ENCODE data around the gene NPHP1.
"Not testable (repeated sequence)": the region's sequence is repeated elsewhere in the genome, so short reads cannot be mapped to it uniquely, and the experiment has no call there.

Gene NPHP1

DNA sequence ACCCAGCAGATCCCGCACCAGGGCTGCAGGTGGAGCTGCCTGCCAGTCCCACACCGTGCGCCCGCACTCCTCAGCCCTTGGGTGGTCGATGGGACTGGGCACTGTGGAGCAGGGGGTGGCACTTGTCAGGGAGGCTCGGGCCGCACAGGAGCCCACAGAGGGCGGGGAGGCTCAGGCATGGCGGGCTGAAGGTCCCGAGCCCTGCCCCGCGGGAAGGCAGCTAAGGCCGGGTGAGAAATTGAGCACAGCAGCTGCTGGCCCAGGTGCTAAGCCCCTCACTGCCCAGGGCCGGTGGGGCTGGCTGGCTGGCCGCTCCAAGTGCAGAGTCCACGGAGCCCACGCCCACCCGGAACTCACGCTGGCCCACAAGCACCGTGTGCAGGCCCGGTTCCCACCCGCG, 14.6 kb downstream of the NPHP1 start:
- DNase-seq = not testable (repeated sequence)

DNA sequence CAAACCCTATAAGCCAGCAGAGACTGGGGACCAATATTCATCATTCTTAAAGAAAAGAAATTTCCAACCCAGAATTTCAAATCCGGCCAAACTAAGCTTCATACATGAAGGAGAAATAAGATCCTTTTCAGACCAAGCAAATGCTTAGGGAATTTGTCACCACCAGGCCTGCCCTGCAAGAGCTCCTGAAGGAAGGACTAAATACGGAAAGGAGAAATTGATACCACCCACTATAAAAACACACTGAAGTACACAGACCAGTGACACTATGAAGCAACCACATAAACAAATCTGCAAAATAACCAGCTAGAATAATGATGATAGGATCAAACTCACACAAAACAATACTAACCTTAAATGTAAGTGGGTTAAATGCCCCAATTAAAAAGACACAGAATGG, 22.4 kb downstream of the NPHP1 start:
- DNase-seq = no peak

DNA sequence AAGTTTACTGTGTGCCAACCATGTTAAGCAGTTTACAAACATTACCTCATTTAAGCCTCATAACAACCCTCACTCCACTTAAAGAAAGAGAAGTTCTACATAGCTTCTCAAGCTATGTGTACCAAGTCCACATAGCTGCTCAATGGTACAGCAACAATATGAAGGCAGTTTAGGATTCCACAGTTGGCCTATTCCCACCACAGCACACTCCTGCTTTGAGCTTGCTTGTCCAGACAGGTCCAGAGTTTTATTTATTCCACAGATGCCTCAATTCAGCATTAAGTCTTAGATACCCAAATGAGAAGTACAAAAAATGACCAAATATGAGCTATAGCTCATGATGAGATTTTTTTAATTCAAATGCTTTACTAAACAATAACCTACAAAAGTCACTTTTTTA, 24.8 kb downstream of the NPHP1 start:
- DNase-seq = no peak

DNA sequence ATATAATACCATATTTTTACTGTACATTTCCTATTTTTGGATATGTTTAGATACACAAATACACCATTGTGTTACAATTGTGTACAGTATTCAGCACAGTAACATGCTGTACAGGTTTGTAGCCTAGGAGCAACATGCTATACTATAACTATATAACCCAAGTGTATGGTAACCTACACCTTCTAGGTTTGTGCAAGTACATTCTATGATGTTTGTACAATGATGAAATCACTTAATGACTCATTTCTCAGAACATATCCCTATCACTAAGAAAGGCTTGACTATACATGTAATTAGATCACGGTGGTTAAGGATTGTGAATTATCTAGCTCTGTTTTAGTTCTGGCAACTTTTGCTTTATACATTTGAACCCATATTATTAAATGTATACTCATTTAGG, 31.3 kb downstream of the NPHP1 start:
- DNase-seq = peak; percentile 28

DNA sequence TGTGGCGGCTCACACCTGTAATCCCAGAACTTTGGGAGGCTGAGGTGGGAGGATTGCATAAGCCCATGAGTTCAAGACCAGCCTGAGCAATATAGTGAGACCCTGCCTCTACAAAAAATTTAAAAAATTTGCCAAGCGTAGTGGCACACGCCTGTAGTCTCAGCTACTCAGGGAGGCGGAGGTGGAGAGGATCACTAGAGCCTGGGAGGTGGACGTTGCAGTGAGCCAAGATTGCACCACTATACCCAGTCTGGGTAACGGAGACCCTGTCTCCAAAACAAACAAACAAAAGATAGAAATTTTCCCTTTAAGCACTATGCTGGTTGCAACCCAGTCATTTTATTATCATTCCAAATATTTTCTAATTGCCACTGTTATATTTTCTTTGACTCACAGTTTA, 32.3 kb downstream of the NPHP1 start:
- no peak for DNase-seq

DNA sequence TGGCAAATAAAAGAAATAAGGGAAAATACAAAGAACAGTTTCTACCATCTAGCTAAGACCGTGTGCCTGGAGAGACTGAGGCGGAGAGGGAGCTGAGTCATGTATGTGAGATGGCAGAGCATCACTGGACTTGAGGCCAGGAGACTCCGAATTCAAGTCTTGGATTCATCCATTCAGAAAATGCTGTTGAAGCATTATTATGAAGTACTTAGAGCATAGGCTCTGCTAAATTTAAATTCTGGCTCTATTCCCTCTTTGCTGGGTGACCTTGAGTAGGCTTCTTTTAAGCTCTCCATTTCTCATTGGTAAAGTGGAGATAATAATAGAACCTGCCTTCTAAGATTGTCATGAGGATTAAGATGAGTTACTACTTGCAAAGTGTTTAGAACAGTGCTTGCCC, 34.7 kb downstream of the NPHP1 start:
- DNase-seq = no peak

DNA sequence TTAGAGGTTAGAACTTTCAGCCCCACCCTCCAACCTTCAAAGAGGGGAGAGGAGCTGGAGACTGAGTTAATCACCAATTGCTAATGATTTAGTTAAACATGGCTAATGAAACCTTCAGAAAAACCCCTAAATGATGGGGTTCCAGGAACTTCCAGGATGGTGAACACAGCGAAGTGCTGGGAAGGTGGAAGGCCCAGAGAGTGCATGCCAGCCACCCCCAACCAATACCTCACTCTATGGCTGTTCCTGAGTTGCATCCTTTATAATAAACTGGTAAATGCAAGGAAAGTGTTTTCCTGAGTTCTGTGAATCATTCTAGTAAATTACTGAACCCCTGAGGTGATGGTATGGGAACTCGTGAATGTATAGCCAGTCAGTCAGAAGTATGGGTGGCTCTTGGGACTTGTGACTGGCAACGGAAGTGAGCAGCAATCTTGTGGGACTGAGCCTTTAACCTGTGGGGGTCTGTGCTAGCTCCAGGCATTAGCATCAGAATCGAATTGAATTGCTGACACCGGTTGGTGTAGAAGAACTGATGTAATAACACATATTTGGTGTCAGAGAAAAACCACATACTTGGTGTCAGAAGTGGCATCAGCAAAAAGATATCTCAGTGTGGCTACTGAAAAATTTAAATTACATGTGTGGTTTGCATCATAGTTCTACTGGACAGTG, 37.4 kb downstream of the NPHP1 start:
- no peak for DNase-seq

DNA sequence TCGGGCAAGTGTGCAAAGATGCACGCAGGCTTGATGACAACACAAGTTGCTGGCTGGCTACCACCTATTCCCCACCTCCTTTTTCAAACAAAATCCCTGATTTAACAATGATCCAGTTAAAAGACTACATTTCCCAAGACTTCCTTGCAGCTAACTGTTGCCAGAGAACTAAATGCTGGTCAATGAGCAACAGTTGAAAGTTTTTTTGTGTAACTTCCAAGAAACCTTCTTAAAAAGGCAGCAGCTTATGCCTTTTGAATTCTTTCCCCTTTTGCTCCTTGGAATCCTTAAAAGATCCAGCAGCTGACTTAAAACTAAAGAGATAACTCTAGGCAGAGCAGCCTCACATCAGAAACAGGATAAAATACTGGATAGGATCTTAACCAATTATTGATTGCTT, 38.5 kb downstream of the NPHP1 start:
- no peak for DNase-seq

DNA sequence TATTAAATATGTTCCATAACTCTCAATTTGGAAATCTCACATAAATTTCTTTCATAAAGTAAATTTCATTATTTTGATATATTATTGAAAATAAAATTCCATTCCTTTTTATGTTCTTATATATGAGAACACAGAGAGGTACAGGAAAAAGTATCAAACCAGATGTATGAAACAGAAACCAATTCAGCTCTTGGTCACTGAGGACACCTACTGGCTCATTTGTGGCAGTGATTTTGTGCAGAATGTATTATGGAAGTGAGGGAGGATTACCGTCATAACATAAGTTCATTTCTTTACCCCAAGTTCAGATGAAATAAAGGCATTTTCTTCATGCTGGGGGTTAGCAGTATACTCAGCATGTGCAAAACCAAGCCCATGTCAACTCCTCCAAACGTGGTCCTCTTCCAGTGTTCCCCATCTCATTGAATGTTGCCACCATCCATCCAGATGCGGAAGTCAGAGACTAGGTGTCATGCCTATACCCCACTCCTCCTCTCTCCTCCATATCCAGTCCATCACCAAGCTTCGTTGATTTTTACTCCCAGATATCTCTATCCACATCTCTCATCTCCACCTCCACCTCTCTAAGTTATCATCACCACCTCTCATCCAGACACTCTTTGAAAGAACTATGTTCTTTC, 47.5 kb downstream of the NPHP1 start:
- DNase-seq = peak; percentile 60

DNA sequence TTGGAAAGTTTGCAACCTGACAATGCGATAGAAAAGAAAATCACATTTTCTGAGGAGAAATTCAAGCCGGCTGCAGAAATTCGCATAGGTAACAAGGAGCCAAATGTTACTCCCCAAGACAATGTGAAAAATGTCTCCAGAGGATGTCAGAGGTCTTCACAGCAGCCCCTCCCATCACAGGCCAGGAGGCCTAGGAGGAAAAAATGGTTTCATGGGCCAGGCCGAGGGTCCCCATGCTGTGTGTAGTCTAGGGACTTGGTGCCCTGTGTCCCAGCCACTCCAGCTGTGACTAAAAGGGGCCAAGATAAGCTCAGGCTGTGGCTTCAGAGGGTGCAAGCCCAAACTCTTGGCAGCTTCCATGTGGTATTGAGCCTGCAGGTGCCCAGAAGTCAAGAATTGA, 50.0 kb downstream of the NPHP1 start:
- not testable (repeated sequence) for DNase-seq

DNA sequence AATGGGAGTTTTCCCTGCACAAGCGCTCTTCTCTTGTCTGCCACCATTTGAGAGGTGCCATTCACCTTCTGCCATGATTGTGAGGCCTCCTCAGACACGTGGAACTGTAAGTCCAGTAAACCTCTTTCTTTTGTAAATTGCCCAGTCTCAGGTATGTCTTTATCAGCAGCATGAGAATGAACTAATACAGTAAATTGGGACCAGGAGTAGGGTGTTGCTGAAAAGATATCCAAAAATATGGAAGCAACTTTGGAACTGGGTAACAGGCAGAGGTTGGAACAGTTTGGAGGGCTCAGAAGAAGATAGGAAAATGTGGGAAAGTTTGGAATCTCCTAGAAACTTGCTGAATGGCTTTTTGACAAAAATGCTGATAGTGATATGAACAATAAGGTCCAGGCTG, 50.6 kb downstream of the NPHP1 start:
- not testable (repeated sequence) for DNase-seq

DNA sequence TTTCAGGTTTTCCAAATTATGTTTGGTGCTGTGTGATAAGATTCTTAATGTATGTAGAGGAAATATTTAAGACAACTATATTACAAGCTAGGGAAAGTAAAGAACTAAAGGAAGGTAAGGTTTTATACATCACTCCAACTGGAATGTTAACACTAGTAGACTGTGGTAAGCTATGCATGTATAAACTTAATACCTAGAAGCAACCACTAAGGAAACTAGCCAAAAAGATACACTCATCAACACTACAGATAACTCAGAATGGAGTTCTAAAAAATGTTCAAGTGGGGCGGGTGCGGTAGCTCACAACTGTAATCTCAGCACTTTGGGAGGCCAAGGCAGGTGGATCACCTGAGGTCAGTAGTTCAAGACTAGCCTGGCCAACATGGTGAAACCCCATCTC, 51.4 kb downstream of the NPHP1 start:
- DNase-seq = no peak

DNA sequence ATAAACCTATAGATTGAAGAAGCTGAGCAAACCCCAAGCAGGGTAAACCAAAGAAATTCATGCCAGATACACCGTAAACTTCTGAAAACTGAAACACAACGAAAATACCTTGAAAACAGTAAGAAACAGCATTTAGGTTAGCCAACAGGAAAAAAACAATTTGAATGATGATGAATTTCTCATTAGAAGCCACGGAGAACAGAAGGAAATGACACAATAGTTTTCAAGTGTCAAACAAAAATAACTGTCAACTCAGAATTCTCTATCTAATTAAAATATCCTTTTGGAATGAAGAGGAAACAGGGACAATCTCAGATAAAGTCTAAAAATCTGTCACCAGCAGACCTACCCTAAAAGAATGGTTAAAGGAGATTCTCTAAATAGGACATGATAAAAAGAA, 51.9 kb downstream of the NPHP1 start:
- DNase-seq = no peak

DNA sequence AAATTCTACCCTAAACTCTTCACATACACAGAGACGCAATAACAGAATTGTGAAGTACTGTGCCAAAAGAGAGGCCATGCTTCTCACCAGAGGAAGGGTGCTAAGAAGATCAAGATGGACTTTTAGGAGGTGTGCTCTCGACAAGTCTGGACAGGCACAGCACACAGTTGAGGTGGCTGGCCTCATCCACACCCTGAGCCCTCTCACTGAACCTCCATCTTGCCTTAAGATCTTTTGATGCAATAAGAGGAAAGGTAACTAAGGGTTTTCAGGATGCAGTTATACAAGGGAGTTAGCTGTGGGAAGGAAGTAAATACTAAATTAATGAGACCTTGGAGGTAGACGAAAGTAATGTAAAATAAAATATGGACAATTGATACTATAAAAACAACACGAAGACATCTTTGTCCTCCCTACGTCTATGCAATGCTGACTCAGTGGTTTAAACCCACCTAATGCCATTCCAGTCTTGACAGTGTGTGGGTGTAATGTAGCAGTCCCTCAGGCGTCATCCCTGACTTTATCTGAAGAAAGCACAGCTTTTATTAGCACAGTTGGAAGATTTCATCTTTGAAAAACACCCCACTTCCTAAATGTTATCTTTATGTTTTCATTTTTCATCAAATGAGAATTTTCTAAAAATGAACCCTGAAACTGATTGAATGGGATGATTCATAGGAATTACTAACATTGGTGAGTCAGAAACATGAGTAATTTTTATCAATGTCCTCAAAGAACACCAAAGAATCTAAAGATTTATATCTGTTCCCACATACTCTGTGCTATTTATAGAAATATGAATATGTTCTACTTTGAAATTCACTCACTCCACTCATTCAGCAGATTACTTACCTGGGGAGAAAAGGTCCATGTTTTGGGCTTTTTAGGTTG, 55.2 kb downstream of the NPHP1 start:
- DNase-seq = peak; percentile 79

DNA sequence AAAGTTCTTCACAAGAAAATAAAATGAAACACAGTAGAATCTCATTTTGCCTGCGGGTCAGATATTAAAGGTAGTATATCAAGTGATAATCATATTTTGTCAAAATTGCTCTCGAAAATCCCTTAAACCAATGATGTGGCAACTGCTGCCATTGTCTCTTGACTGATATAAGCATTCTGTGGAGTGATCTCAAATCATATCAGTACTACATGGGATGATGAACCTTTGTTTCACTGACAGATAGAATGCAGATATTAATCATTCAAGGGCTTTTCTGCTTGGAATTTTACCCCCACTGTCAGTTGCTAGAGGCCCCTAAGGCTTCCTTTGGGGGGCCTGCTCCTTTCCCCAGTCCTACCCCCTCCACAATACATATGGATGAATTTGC, 57.9 kb downstream of the NPHP1 start:
- DNase-seq = no peak

DNA sequence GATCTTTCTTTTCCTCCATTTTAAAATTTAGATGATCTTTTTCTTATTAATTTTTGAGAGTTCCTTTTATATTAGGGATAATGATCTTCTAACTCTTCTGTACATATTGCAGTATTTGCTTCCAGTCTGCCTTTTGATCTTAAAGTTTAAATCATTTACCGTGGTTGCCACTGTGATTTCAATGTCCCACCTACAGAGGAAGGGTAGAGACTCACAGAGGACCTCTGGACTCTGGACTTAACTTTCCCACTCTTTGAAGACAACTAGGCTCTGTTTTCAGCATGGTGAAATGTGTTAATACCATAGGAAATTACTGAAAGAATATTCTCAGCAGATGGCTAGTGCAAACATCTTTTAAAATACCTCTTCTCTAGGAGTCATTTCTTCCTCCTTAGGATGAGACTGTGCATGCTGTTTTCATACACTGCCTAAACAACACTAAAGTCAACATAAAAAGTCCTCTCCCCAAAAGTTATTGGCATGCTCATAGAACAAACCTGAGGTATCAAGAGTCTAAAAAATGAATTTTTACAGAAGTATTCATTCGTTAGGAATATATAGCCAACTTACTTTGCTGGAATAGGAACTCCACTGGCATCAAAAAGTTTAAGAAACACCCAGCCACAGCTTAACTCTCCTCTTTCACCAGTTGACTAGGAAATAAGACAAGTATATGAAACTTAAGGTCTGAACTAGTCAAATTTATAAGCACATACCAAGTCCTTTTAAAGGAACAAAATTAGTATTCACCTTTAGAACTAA, 58.4 kb downstream of the NPHP1 start:
- DNase-seq = no peak

DNA sequence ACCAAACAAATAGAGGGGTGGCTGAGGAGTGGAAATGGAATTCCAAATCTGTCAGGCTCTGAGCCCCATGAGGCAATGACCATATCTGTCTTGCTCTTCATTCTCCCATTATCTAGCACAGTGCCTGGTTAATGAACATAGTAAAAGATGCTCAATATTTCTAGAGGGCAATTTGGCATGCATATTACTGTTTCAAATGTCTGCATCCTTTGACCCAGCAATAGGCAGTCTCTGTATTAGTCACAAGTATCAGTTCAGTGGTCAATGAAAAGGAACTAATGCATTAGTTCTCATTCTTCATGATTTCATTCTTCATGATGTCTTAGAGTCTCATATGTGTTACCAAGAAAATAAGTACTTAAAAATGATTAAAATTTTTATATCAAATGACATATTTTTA, 60.8 kb downstream of the NPHP1 start:
- no peak for DNase-seq

DNA sequence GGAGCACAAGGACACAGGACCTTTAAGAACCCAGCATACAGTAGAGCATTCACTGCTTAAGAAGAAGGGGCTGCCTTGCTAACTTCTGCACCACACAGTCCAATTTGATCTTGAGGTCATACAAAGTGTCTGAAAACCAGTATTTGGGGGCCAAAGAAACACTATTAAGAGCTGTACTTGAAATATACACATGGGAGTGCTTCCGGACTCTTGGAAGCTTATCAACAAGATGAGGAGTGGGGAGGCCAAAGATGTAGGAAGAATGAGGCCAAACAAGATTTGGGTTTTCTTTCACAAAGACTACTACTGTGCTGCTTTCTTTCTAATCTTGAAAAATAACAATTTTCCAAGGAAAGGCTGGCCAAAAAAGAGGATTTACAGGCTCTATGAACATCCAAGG, 64.4 kb downstream of the NPHP1 start:
- DNase-seq = no peak

DNA sequence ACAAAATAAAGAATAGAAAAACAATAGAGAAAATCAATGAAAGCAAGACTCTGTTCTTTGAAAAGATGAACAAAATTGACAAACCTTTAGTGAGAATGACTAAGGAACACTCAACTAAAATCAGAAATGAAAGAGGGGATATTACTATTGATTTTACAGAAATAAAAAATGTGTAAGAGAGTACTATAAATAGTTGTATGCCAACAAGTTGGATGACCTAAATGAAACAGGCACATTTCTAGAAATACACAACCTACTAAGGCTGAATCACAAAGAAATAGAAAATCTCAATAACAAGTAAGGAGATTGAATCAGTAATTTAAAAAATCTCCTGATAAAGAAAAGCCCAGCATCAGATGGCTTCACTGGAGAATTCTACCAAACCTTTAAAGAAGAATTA, 70.8 kb downstream of the NPHP1 start:
- DNase-seq = no peak

DNA sequence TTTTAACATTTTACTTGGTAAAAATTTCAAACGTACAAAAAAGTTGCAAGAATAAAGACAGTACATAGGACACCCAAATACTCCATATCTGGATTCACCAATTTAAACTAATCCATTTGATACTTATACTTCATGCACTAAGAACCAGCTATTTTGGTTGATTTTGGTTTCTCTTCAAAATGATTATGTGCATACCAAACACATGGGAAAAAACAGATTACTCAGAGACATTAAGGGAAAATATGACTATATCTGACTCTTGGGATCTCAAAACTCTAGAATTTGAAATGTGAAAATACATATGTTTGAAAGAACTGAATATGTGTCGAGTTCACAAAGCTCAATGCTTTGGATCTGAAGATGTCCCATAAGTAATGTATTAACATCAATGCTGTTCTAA, 73.6 kb downstream of the NPHP1 start:
- DNase-seq = no peak

DNA sequence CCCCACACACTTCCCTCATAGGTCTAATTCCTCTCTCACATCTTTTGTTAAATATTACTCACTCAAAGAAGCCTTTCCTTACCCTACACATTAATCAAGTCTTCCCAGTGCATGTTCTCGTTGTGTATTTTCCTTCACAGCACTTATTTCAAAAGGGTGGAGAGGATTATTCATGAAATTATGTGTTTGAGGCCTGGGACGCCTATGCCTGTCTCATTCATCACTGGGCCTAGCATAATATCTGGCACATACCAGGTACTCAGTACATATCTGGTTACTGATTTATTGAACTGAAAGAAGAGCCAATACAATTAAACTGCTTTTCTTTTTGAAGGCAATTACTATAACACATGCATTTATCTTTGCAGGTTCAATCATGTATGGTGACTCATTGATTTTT, 74.1 kb downstream of the NPHP1 start:
- no peak for DNase-seq

DNA sequence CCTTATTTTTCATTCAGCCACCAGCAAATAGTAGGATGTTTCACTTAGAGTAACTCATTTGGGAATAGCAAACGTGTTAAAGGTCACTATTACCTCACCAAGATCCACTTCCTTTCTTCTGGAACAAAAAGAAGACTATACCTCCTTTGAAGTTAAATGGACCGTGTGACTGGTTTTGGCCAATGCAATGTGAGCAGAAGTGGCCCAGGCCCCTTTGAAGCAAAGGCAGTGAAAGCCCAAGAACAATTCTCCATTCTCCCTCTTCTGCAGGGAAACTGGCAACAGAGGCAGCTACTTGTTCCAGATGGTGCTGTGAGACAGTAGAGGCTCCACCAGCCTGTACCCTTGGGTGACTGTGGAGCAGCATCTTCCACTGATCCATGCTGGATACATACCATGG, 77.9 kb downstream of the NPHP1 start:
- DNase-seq = no peak

DNA sequence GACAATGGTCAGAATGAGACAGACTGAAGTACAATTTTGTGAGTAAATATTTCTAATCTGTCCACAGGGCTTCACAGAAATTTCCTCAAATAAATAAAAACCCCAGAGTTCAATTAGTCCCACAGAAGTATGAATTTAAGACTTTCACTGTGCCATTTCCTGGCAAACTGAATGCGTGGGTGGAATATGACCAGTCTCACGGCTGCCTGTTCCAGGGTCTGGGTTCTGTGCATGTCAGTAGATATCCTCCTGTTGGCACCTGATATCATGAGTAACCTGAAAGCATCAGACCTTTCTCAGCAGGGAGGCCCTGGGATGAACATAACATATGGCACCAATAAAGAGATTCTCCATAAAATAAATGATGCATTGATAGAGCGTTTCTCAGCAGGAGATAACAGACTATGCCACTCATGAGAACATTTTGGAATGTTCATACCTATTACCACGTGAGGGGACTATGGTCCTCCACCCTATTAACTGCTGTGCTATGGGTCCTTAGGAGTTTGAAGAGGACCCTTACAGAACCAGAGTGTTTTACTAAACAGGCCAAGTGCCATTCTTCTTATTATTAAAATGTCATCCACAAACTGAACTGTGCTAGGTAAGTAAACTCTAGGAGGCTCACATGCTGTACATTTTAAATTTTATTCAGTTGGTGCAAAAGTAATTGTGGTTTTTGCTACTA, 78.6 kb downstream of the NPHP1 start:
- peak; percentile 31 for DNase-seq

All from EL (cell line).